ENCODE measurements around the gene STAP2. TPM values are rescaled to one million over a fixed set of nuclear protein-coding genes. Genes with fewer than 3 reads are reported as not detected.

The STAP2 gene
- total and polyA plus RNA-seq, 2 donors (not counting 3 experiments of a cell fraction or from before 2014, with no cell fraction given): 12.2 to 21.7 TPM

- H3K9me1 ChIP-seq (replicated peaks; ENCODE audit: control insufficient read depth, extremely low read depth, insufficient read depth, low read length): no peaks in the 10 kb centered on the region
- FAIRE-seq (no peak), DNase-seq (ENCODE audit: low read depth, low spot score) (no peak)
- H3K4me1 ChIP-seq (ENCODE audit: control insufficient read depth, extremely low read depth, insufficient read depth, low read length): peaks cover 4% of the 10 kb centered on the region
- H3K9me3 ChIP-seq (replicated peaks; ENCODE audit: control insufficient read depth, insufficient read depth, low read length): no peaks in the 10 kb centered on the region
- no peaks in the 10 kb centered on the region for H3K36me3 ChIP-seq (ENCODE audit: control insufficient read depth in 2 of 2, extremely low read depth in 1 of 2, insufficient read depth in 2 of 2, low read length in 2 of 2)
- POLR2A ChIA-PET: no interaction called here
- H3K4me2 ChIP-seq (ENCODE audit: insufficient read depth, low read length): no peak overlapping the region
- BruUV-seq (replicated peaks): no TSS peak
- TF ChIP-seq POLR2AphosphoS5 (IDR thresholded peaks at IDR 0.05; ENCODE audit: insufficient read depth, low read depth, low read length) (no peak), FOS (IDR thresholded peaks at IDR 0.05; ENCODE audit: borderline replicate concordance, insufficient read depth, low read length) (no peak), EZH2 (IDR thresholded peaks at IDR 0.05; ENCODE audit: borderline replicate concordance, low read depth, low read length, severe bottlenecking) (no peak), MYC (IDR thresholded peaks at IDR 0.05; ENCODE audit: low read depth, low read length) (no peak), JUN (IDR thresholded peaks at IDR 0.05; ENCODE audit: borderline replicate concordance, insufficient read depth, insufficient read length, low read depth) (no peak), POLR2A (IDR thresholded peaks at IDR 0.05; ENCODE audit: low read depth, low read length) (no peak)
- H3K4me3 ChIP-seq (replicated peaks in 1 of 3; ENCODE audit: insufficient read depth in 1 of 3, low read depth in 1 of 3, low read length in 3 of 3): no peak overlapping the region
- CTCF ChIA-PET: no interaction called here
- H2AFZ ChIP-seq (ENCODE audit: low read depth, low read length): no peak overlapping the region
- no peak overlapping the region for H3K27ac ChIP-seq (ENCODE audit: insufficient read depth, low read depth, low read length)
- no peaks in the 10 kb centered on the region for H3K27me3 ChIP-seq (ENCODE audit: control insufficient read depth in 2 of 2, insufficient read depth in 2 of 2, low read length in 2 of 2)
- no peaks in the 10 kb centered on the region for H4K20me1 ChIP-seq (replicated peaks; ENCODE audit: control insufficient read depth, extremely low read depth, insufficient read depth, low read length)
- H3K79me2 ChIP-seq (ENCODE audit: control insufficient read depth, insufficient read depth, low read length): no peaks in the 10 kb centered on the region
- H3K9ac ChIP-seq (replicated peaks; ENCODE audit: extremely low read depth, insufficient read depth, low read length): no peak overlapping the region
- intact Hi-C loops (cut with micrococcal nuclease): no loop called here
- dilution Hi-C loops (cut with MboI; ENCODE audit: extremely low pct_ligation_motif_present, low sequenced_read_pairs): no loop called here
Measured at GRCh38 chr19:4334929-4335570, 3.6 kb downstream of the STAP2 start.

- BruUV-seq (replicated peaks): no TSS peak
- Histone ChIP-seq H3K4me1 (ENCODE audit: control insufficient read depth, extremely low read depth, insufficient read depth, low read length) (peaks cover 3% of the 10 kb centered on the region), H3K9ac (replicated peaks; ENCODE audit: extremely low read depth, insufficient read depth, low read length) (no peak overlapping the region), H2AFZ (ENCODE audit: low read depth, low read length) (no peak overlapping the region), H3K27ac (ENCODE audit: insufficient read depth, low read depth, low read length) (no peak overlapping the region), H3K79me2 (ENCODE audit: control insufficient read depth, insufficient read depth, low read length) (no peaks in the 10 kb centered on the region), H3K4me2 (ENCODE audit: insufficient read depth, low read length) (no peak overlapping the region), H3K9me1 (replicated peaks; ENCODE audit: control insufficient read depth, extremely low read depth, insufficient read depth, low read length) (no peaks in the 10 kb centered on the region), H3K27me3 (ENCODE audit: control insufficient read depth in 2 of 2, insufficient read depth in 2 of 2, low read length in 2 of 2) (no peaks in the 10 kb centered on the region), H4K20me1 (replicated peaks; ENCODE audit: control insufficient read depth, extremely low read depth, insufficient read depth, low read length) (no peaks in the 10 kb centered on the region), H3K4me3 (replicated peaks in 1 of 3; ENCODE audit: insufficient read depth in 1 of 3, low read depth in 1 of 3, low read length in 3 of 3) (no peak overlapping the region), H3K36me3 (ENCODE audit: control insufficient read depth in 2 of 2, extremely low read depth in 1 of 2, insufficient read depth in 2 of 2, low read length in 2 of 2) (no peaks in the 10 kb centered on the region), H3K9me3 (replicated peaks; ENCODE audit: control insufficient read depth, insufficient read depth, low read length) (no peaks in the 10 kb centered on the region)
- FAIRE-seq (no peak), DNase-seq (ENCODE audit: low read depth, low spot score) (no peak)
- intact Hi-C loops (cut with micrococcal nuclease): no loop called here
- dilution Hi-C loops (cut with MboI; ENCODE audit: extremely low pct_ligation_motif_present, low sequenced_read_pairs): no loop called here
- TF ChIP-seq MYC (IDR thresholded peaks at IDR 0.05; ENCODE audit: low read depth, low read length) (no peak), POLR2AphosphoS5 (IDR thresholded peaks at IDR 0.05; ENCODE audit: insufficient read depth, low read depth, low read length) (no peak), EZH2 (IDR thresholded peaks at IDR 0.05; ENCODE audit: borderline replicate concordance, low read depth, low read length, severe bottlenecking) (no peak), FOS (IDR thresholded peaks at IDR 0.05; ENCODE audit: borderline replicate concordance, insufficient read depth, low read length) (no peak), GATA2 (IDR thresholded peaks at IDR 0.05; ENCODE audit: insufficient read depth, insufficient read length, low read depth, low read length) (no peak), JUN (IDR thresholded peaks at IDR 0.05; ENCODE audit: borderline replicate concordance, insufficient read depth, insufficient read length, low read depth) (no peak), MAX (IDR thresholded peaks at IDR 0.05; ENCODE audit: insufficient read depth, insufficient read length) (no peak), CTCF (IDR thresholded peaks at IDR 0.05; ENCODE audit: extremely low read depth in 1 of 2, insufficient read depth in 1 of 2, low read depth in 1 of 2, low read length in 2 of 2) (no peak), POLR2A (IDR thresholded peaks at IDR 0.05; ENCODE audit: low read depth, low read length) (no peak)
- ChIA-PET CTCF (no interaction called here), POLR2A (no interaction called here)
Measured at GRCh38 chr19:4329858-4330257, 8.8 kb downstream of the STAP2 start.
